WTC11 (cell line): ENCODE measurements around the gene RPTOR.

Source experiments
- ATF2 ChIP-seq: sonication (generic); formaldehyde crosslinking; IDR thresholded peaks from 2 replicates; pipeline ENCODE4 v1.8.1; 2022; ENCODE audit warnings: low read depth, missing genetic modification reagents, borderline replicate concordance
- ATF3 ChIP-seq: sonication (generic); formaldehyde crosslinking; conservative IDR thresholded peaks from 2 replicates; pipeline ENCODE4 v1.8.1; 2022; ENCODE audit warnings: mild to moderate bottlenecking, missing genetic modification reagents
- ATF6 ChIP-seq: sonication (generic); formaldehyde crosslinking; IDR thresholded peaks from 2 replicates; pipeline ENCODE4 v1.8.1; 2023; ENCODE audit warnings: mild to moderate bottlenecking, missing genetic modification reagents
- CBFB ChIP-seq: sonication (generic); formaldehyde crosslinking; IDR thresholded peaks from 2 replicates; pipeline ENCODE4 v1.8.1; 2022; ENCODE audit warnings: mild to moderate bottlenecking, low read depth, missing genetic modification reagents
- CTCF ChIP-seq: fragments of 200-600 bp; IDR thresholded peaks from 2 replicates; pipeline ENCODE4 v1.8.0; 2022; ENCODE audit warnings: antibody characterized with exemption
- ETV6 ChIP-seq: sonication (generic); formaldehyde crosslinking; IDR thresholded peaks from 2 replicates; pipeline ENCODE4 v1.8.1; 2022; ENCODE audit warnings: mild to moderate bottlenecking, missing genetic modification reagents
- FOXP4 ChIP-seq: sonication (generic); formaldehyde crosslinking; IDR thresholded peaks from 2 replicates; pipeline ENCODE4 v1.8.0; 2022; ENCODE audit warnings: mild to moderate bottlenecking, missing genetic modification reagents
- GABPB1 ChIP-seq: sonication (generic); formaldehyde crosslinking; IDR thresholded peaks from 2 replicates; pipeline ENCODE4 v1.8.1; 2023; ENCODE audit warnings: mild to moderate bottlenecking, missing genetic modification reagents
- IRF1 ChIP-seq: sonication (generic); formaldehyde crosslinking; IDR thresholded peaks from 2 replicates; pipeline ENCODE4 v1.8.0; 2023; ENCODE audit warnings: missing genetic modification reagents
- NR2C2 ChIP-seq: sonication (generic); formaldehyde crosslinking; IDR thresholded peaks from 2 replicates; pipeline ENCODE4 v1.8.0; 2022; ENCODE audit warnings: mild to moderate bottlenecking, missing genetic modification reagents
- PREB ChIP-seq: sonication (generic); formaldehyde crosslinking; IDR thresholded peaks from 2 replicates; pipeline ENCODE4 v1.8.1; 2022; ENCODE audit warnings: mild to moderate bottlenecking, missing genetic modification reagents, moderate library complexity, borderline replicate concordance
- TCF7 ChIP-seq: sonication (generic); formaldehyde crosslinking; IDR thresholded peaks from 2 replicates; pipeline ENCODE4 v1.8.0; 2022; ENCODE audit warnings: mild to moderate bottlenecking, low read depth, missing genetic modification reagents, moderate library complexity
- ZSCAN18 ChIP-seq: fragments of 250-450 bp; sonication (Bioruptor Pico); IDR thresholded peaks from 2 replicates; pipeline ENCODE4 v2.1.2; 2022; ENCODE audit warnings: mild to moderate bottlenecking, moderate library complexity

GRCh38 chr17:80957461-80957941 lies 412.9 kb downstream of the RPTOR start:
- TF ChIP-seq CTCF (no peak), CBFB (no peak), ZSCAN18 (CRISPR knock-in tag) (no peak), ATF3 (no peak), TCF7 (no peak), PREB (CRISPR knock-in tag) (no peak), ATF6 (no peak), FOXP4 (CRISPR knock-in tag) (no peak), IRF1 (no peak), NR2C2 (CRISPR knock-in tag) (no peak), GABPB1 (CRISPR knock-in tag) (no peak), ETV6 (CRISPR knock-in tag) (no peak), ATF2 (CRISPR knock-in tag) (no peak)
